Measurements from ENCODE around the gene UBALD1.
A peak's percentile ranks its signal among the peaks of the same experiment; 100 is the strongest.

The UBALD1 gene

GRCh38 chr16:4641895-4642294 is 27.2 kb upstream of the UBALD1 start:
- DNase-seq = no peak

- DNase-seq = no peak
Measured at GRCh38 chr16:4641306-4641687, 26.6 kb upstream of the UBALD1 start.

- DNase-seq = no peak
Measured at GRCh38 chr16:4640572-4641305, 26.1 kb upstream of the UBALD1 start.

GRCh38 chr16:4639899-4640509 is 25.3 kb upstream of the UBALD1 start:
- no peak for DNase-seq

- DNase-seq = no peak
Measured at GRCh38 chr16:4637501-4638166, 22.9 kb upstream of the UBALD1 start.

GRCh38 chr16:4636196-4636595 is 21.5 kb upstream of the UBALD1 start:
- DNase-seq = no peak

- no peak for DNase-seq
Measured at GRCh38 chr16:4634768-4635167, 20.1 kb upstream of the UBALD1 start.

GRCh38 chr16:4633910-4634635 is 19.4 kb upstream of the UBALD1 start:
- DNase-seq = no peak

GRCh38 chr16:4631444-4631843 is 16.8 kb upstream of the UBALD1 start:
- DNase-seq = no peak

- DNase-seq = no peak
Measured at GRCh38 chr16:4628283-4628682, 13.6 kb upstream of the UBALD1 start.

GRCh38 chr16:4626396-4626795 is 11.7 kb upstream of the UBALD1 start:
- no peak for DNase-seq

GRCh38 chr16:4625560-4626159 is 11.0 kb upstream of the UBALD1 start:
- DNase-seq = no peak

GRCh38 chr16:4624827-4625559 is 10.3 kb upstream of the UBALD1 start:
- peak; percentile 48 for DNase-seq

- peak; percentile 95 for DNase-seq
Measured at GRCh38 chr16:4624015-4624826, 9.5 kb upstream of the UBALD1 start, which contains the start of gene MGRN1. Gene MGRN1 (plus strand): TSS chr16:4624826. CDS start chr16:4624961, 135 bp downstream.

GRCh38 chr16:4623593-4623992 is 8.9 kb upstream of the UBALD1 start:
- DNase-seq = peak; percentile 61

GRCh38 chr16:4618645-4619418 is 4.1 kb upstream of the UBALD1 start:
- DNase-seq = no peak

- DNase-seq = no peak
Measured at GRCh38 chr16:4617880-4618279, 3.2 kb upstream of the UBALD1 start.

- peak; percentile 100 for DNase-seq
Measured at GRCh38 chr16:4616047-4616811, 1.5 kb upstream of the UBALD1 start.

GRCh38 chr16:4615384-4616046 is 827 bp upstream of the UBALD1 start:
- DNase-seq = no peak
